ENCODE results near the gene DXO.
"Not testable (repeated sequence)": the region's sequence is repeated elsewhere in the genome, so short reads cannot be mapped to it uniquely, and the experiment has no call there.

DXO gene

GRCh38 chr6:31954511-31954910 lies 17.4 kb downstream of the DXO start:
- no peak for DNase-seq

- DNase-seq = no peak
These were observed 19.0 kb downstream of the DXO start for GRCh38 chr6:31952890-31953289.

- DNase-seq = peak; percentile 36
These were observed 19.7 kb downstream of the DXO start for GRCh38 chr6:31952140-31952805.

GRCh38 chr6:31949926-31950548 lies 21.9 kb downstream of the DXO start:
- no peak for DNase-seq

- no peak for DNase-seq
These were observed 23.1 kb downstream of the DXO start for GRCh38 chr6:31948753-31949413.

GRCh38 chr6:31948306-31948705 lies 23.6 kb downstream of the DXO start:
- no peak for DNase-seq

- no peak for DNase-seq
These were observed 24.1 kb downstream of the DXO start for GRCh38 chr6:31947864-31948263.

- DNase-seq = no peak
These were observed 24.8 kb downstream of the DXO start for GRCh38 chr6:31947070-31947675.

- no peak for DNase-seq
These were observed 25.5 kb downstream of the DXO start for GRCh38 chr6:31946370-31946885.

GRCh38 chr6:31945507-31946369 lies 26.2 kb downstream of the DXO start, which contains the start of gene CFB:
Gene CFB, plus strand, starts transcription at chr6:31946095. Its CDS starts 127 bp downstream, at chr6:31946222.
- DNase-seq = no peak

GRCh38 chr6:31945154-31945506 lies 26.8 kb downstream of the DXO start:
- no peak for DNase-seq

- no peak for DNase-seq
These were observed 28.2 kb downstream of the DXO start for GRCh38 chr6:31943742-31944141.

GRCh38 chr6:31940256-31940664 lies 31.7 kb downstream of the DXO start:
- DNase-seq = no peak

GRCh38 chr6:31935823-31936222 lies 36.1 kb downstream of the DXO start:
- DNase-seq = no peak

- DNase-seq = no peak
These were observed 36.9 kb downstream of the DXO start for GRCh38 chr6:31935021-31935420.

- DNase-seq = no peak
These were observed 38.4 kb downstream of the DXO start for GRCh38 chr6:31933537-31933936.

GRCh38 chr6:31932137-31932536 lies 39.8 kb downstream of the DXO start:
- DNase-seq = not testable (repeated sequence)

GRCh38 chr6:31930962-31931361 lies 41.0 kb downstream of the DXO start:
- DNase-seq = no peak

GRCh38 chr6:31928672-31928939 lies 43.3 kb downstream of the DXO start:
- DNase-seq = no peak

- no peak for DNase-seq
These were observed 43.9 kb downstream of the DXO start for GRCh38 chr6:31927863-31928671.

- DNase-seq = no peak
These were observed 44.6 kb downstream of the DXO start, which contains the start of gene C2 for GRCh38 chr6:31927242-31927862. Gene C2, plus strand, starts transcription at chr6:31927717. Its CDS starts 36 bp downstream, at chr6:31927753.
